HepG2 (cell line): ENCODE measurements around the gene FAM83F. TPM values are rescaled to one million over a fixed set of nuclear protein-coding genes. Genes with fewer than 3 reads are reported as not detected.
A peak's percentile ranks its signal among the peaks of the same experiment; 100 is the strongest.

ENCODE experiments used
- AGO2 ChIP-seq: fragments of 200-400 bp; formaldehyde crosslinking; optimal IDR thresholded peaks from 2 replicates; pipeline ENCODE3; 2017; ENCODE audit warnings: mild to moderate bottlenecking, low read depth, low read length, moderate library complexity
- CREB1 ChIP-seq, 2 experiments: fragments of 450-650 bp in 1 of 2; IDR thresholded peaks; 2 replicates each; pipeline ENCODE4 v1.6.1; 2016 to 2017; ENCODE audit warnings: control low read depth in 1 of 2, mild to moderate bottlenecking in 1 of 2, missing compliant biosample characterization in 1 of 2, missing genetic modification characterization in 1 of 2
- EEA1 ChIP-seq: sonication (generic); formaldehyde crosslinking; IDR thresholded peaks from 2 replicates; pipeline ENCODE4 v1.5.1; 2020; ENCODE audit warnings: mild to moderate bottlenecking, missing genetic modification reagents, borderline replicate concordance
- ETS1 ChIP-seq: sonication (generic); formaldehyde crosslinking; IDR thresholded peaks from 2 replicates; pipeline ENCODE4 v1.4.0; 2020; ENCODE audit warnings: missing genetic modification reagents
- MATR3 ChIP-seq: sonication (generic); formaldehyde crosslinking; IDR thresholded peaks from 2 replicates; pipeline ENCODE4 v1.4.0; 2020; ENCODE audit warnings: missing genetic modification reagents
- PAXIP1 ChIP-seq: sonication (generic); formaldehyde crosslinking; conservative IDR thresholded peaks from 2 replicates; pipeline ENCODE4 v1.4.0; 2020; ENCODE audit warnings: mild to moderate bottlenecking, missing genetic modification reagents, moderate library complexity
- SOX6 ChIP-seq, 2 experiments: fragments of 450-650 bp in 1 of 2; sonication (generic) in 1 of 2; formaldehyde crosslinking in 1 of 2; IDR thresholded peaks; 2 replicates each; pipeline versions ENCODE4 v1.4.0 to v1.6.1; 2017 to 2020; ENCODE audit warnings: antibody characterized with exemption in 1 of 2, mild to moderate bottlenecking in 1 of 2, missing genetic modification reagents in 1 of 2
- TEAD3 ChIP-seq: optimal IDR thresholded peaks from 2 replicates; pipeline ENCODE3; 2016; ENCODE audit warnings: borderline replicate concordance
- ZNF501 ChIP-seq: sonication (generic); formaldehyde crosslinking; IDR thresholded peaks from 2 replicates; pipeline ENCODE4 v1.5.1; 2020; ENCODE audit warnings: mild to moderate bottlenecking, moderate library complexity, missing genetic modification reagents
- ZNF549 ChIP-seq: sonication (generic); formaldehyde crosslinking; IDR thresholded peaks from 2 replicates; pipeline ENCODE4 v1.5.0; 2020; ENCODE audit warnings: missing genetic modification reagents
- ZNF615 ChIP-seq: sonication (generic); formaldehyde crosslinking; IDR thresholded peaks from 2 replicates; pipeline ENCODE4 v1.5.0; 2020; ENCODE audit warnings: mild to moderate bottlenecking, missing genetic modification reagents, borderline replicate concordance
- ZNF710 ChIP-seq: sonication (generic); formaldehyde crosslinking; IDR thresholded peaks from 2 replicates; pipeline ENCODE4 v1.5.0; 2020; ENCODE audit warnings: mild to moderate bottlenecking, missing genetic modification reagents, borderline replicate concordance
- ZNF776 ChIP-seq: sonication (generic); formaldehyde crosslinking; IDR thresholded peaks from 2 replicates; pipeline ENCODE4 v1.4.0; 2020; ENCODE audit warnings: mild to moderate bottlenecking, missing genetic modification reagents
- polyA plus RNA-seq, 8 experiments: library from polyadenylated mRNA; depleted of rRNA in 3 of 8; stranded (reverse) in 7 of 8; unstranded in 1 of 8; fragments of >200 nt; fragmentation: Illumina TruSeq in 4 of 8; extraction: Trizol in 4 of 8; gene quantifications; 2 replicates each; pipeline versions ENCODE4 v1.2.1 to v1.2.3, GENCODE V29; 2011 to 2016; ENCODE audit warnings: low read depth in 4 of 8, missing spikeins in 1 of 8, mixed read lengths in 1 of 8; ENCODE audit not compliant: insufficient read depth in 1 of 8
- total RNA-seq, 5 experiments: library from RNA; depleted of rRNA; stranded (reverse); fragments of >200 nt; fragmentation: Illumina TruSeq; extraction: Trizol; gene quantifications; 2 replicates each; pipeline ENCODE4 v1.2.3, GENCODE V29; 2016; ENCODE audit warnings: low read depth in 1 of 5
- TF ChIP-seq, protein P1 (sequence below): sonication (generic); formaldehyde crosslinking; IDR thresholded peaks from 2 replicates; pipeline ENCODE4; 2020; ENCODE audit warnings: missing genetic modification reagents, mild to moderate bottlenecking, borderline replicate concordance
- TF ChIP-seq, protein P2 (sequence below): sonication (generic); formaldehyde crosslinking; IDR thresholded peaks from 2 replicates; pipeline ENCODE4 v1.8.0; 2022; ENCODE audit warnings: mild to moderate bottlenecking, missing genetic modification reagents
- TF ChIP-seq, protein P3 (sequence below): fragments of 450-650 bp; IDR thresholded peaks from 2 replicates; pipeline ENCODE4 v1.6.1; 2017

FAM83F gene
- total and polyA plus RNA-seq, 2 of the 13 experiments (the other 11 are each of a cell fraction or from before 2014, with no cell fraction given), result not detected

GRCh38 chr22:39999144-39999757, 4.5 kb downstream of the FAM83F start (continued):
- TF ChIP-seq, protein P1, sequence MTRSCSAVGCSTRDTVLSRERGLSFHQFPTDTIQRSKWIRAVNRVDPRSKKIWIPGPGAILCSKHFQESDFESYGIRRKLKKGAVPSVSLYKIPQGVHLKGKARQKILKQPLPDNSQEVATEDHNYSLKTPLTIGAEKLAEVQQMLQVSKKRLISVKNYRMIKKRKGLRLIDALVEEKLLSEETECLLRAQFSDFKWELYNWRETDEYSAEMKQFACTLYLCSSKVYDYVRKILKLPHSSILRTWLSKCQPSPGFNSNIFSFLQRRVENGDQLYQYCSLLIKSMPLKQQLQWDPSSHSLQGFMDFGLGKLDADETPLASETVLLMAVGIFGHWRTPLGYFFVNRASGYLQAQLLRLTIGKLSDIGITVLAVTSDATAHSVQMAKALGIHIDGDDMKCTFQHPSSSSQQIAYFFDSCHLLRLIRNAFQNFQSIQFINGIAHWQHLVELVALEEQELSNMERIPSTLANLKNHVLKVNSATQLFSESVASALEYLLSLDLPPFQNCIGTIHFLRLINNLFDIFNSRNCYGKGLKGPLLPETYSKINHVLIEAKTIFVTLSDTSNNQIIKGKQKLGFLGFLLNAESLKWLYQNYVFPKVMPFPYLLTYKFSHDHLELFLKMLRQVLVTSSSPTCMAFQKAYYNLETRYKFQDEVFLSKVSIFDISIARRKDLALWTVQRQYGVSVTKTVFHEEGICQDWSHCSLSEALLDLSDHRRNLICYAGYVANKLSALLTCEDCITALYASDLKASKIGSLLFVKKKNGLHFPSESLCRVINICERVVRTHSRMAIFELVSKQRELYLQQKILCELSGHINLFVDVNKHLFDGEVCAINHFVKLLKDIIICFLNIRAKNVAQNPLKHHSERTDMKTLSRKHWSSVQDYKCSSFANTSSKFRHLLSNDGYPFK (CRISPR knock-in tag), result no peak
- TF ChIP-seq TEAD3 (CRISPR knock-in tag), result peak; percentile 33
- no peak for TF ChIP-seq SOX6 (IDR thresholded peaks at IDR 0.05)
- no peak for TF ChIP-seq SOX6 (CRISPR knock-in tag; IDR thresholded peaks at IDR 0.05)
- no peak for TF ChIP-seq EEA1 (CRISPR knock-in tag)
- TF ChIP-seq ZNF501 (CRISPR knock-in tag), result no peak
- TF ChIP-seq ZNF710 (CRISPR knock-in tag), result no peak
- no peak for TF ChIP-seq ZNF549 (CRISPR knock-in tag)
- no peak for TF ChIP-seq MATR3 (CRISPR knock-in tag)
- TF ChIP-seq ZNF615 (CRISPR knock-in tag), result no peak
- no peak for TF ChIP-seq CREB1 (IDR thresholded peaks at IDR 0.05)
- TF ChIP-seq CREB1 (CRISPR knock-in tag; IDR thresholded peaks at IDR 0.05), result no peak
- TF ChIP-seq, protein P2, sequence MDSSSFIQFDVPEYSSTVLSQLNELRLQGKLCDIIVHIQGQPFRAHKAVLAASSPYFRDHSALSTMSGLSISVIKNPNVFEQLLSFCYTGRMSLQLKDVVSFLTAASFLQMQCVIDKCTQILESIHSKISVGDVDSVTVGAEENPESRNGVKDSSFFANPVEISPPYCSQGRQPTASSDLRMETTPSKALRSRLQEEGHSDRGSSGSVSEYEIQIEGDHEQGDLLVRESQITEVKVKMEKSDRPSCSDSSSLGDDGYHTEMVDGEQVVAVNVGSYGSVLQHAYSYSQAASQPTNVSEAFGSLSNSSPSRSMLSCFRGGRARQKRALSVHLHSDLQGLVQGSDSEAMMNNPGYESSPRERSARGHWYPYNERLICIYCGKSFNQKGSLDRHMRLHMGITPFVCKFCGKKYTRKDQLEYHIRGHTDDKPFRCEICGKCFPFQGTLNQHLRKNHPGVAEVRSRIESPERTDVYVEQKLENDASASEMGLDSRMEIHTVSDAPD (CRISPR knock-in tag), result no peak
- TF ChIP-seq AGO2, result no peak
- TF ChIP-seq ETS1 (CRISPR knock-in tag), result no peak
- TF ChIP-seq ZNF776 (CRISPR knock-in tag), result no peak
- TF ChIP-seq, protein P3, sequence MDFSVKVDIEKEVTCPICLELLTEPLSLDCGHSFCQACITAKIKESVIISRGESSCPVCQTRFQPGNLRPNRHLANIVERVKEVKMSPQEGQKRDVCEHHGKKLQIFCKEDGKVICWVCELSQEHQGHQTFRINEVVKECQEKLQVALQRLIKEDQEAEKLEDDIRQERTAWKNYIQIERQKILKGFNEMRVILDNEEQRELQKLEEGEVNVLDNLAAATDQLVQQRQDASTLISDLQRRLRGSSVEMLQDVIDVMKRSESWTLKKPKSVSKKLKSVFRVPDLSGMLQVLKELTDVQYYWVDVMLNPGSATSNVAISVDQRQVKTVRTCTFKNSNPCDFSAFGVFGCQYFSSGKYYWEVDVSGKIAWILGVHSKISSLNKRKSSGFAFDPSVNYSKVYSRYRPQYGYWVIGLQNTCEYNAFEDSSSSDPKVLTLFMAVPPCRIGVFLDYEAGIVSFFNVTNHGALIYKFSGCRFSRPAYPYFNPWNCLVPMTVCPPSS, result no peak
- 0 out of 2 replicates have a peak, but pooled peaks have one; percentile 17 for TF ChIP-seq PAXIP1 (CRISPR knock-in tag)
